ENCODE data around the gene HFE.
A peak's percentile ranks its signal among the peaks of the same experiment; 100 is the strongest.
"Not testable (repeated sequence)": the region's sequence is repeated elsewhere in the genome, so short reads cannot be mapped to it uniquely, and the experiment has no call there.

Gene HFE

GRCh38 chr6:26087284-26088115 lies at the start of gene HFE:
Gene HFE, plus strand, starts transcription at chr6:26087429. Its CDS starts 12 bp downstream, at chr6:26087441.
- peak; percentile 73 to 78 (median 76) for DNase-seq

GRCh38 chr6:26041946-26042345 lies 45.3 kb upstream of the HFE start:
- DNase-seq: no peak

GRCh38 chr6:26043384-26044139 lies 43.7 kb upstream of the HFE start:
- peak; percentile 87 to 98 (median 97) for DNase-seq

GRCh38 chr6:26044140-26045064 lies 42.8 kb upstream of the HFE start:
- DNase-seq: peak in 1 of 3 donors; percentile 9

GRCh38 chr6:26045065-26045927 lies 41.9 kb upstream of the HFE start:
- peak; percentile 89 to 94 (median 94) for DNase-seq

- DNase-seq: no peak
Observed at GRCh38 chr6:26045928-26046368, 41.3 kb upstream of the HFE start.

GRCh38 chr6:26047329-26047728 lies 39.9 kb upstream of the HFE start:
- DNase-seq: not testable (repeated sequence)

GRCh38 chr6:26048590-26048989 lies 38.6 kb upstream of the HFE start:
- no peak for DNase-seq

- DNase-seq: no peak
Observed at GRCh38 chr6:26051665-26052310, 35.4 kb upstream of the HFE start.

- DNase-seq: not testable (repeated sequence)
Observed at GRCh38 chr6:26052762-26053250, 34.4 kb upstream of the HFE start.

GRCh38 chr6:26053992-26054780 lies 33.0 kb upstream of the HFE start:
- peak; percentile 15 to 24 (median 22) for DNase-seq

GRCh38 chr6:26054781-26055718 lies 32.2 kb upstream of the HFE start:
- DNase-seq: peak; percentile 92 to 94 (median 93)

GRCh38 chr6:26055719-26056582 lies 31.3 kb upstream of the HFE start:
- peak; percentile 91 for DNase-seq

GRCh38 chr6:26056583-26057350 lies 30.5 kb upstream of the HFE start:
- DNase-seq: peak in 2 of 3 donors; percentile 30 to 32

GRCh38 chr6:26057899-26058298 lies 29.3 kb upstream of the HFE start:
- no peak for DNase-seq

GRCh38 chr6:26058477-26059033 lies 28.7 kb upstream of the HFE start:
- DNase-seq: not testable (repeated sequence)

- peak; percentile 9 to 51 (median 45) for DNase-seq
Observed at GRCh38 chr6:26059941-26060340, 27.3 kb upstream of the HFE start.
